GM12891 (cell line): ENCODE results near the gene CYP20A1.

ENCODE experiments used
- POLR2A ChIP-seq: IDR thresholded peaks from 2 replicates; pipeline ENCODE4 v1.6.1; 2011; ENCODE audit warnings: low read depth, low read length, control low read depth
- POLR2AphosphoS5 ChIP-seq: IDR thresholded peaks from 2 replicates; pipeline ENCODE4 v1.6.1; 2011; ENCODE audit warnings: low read depth, low read length, control low read depth
- SPI1 ChIP-seq: IDR thresholded peaks from 2 replicates; pipeline ENCODE4 v1.6.1; 2011; ENCODE audit warnings: low read depth, low read length, control low read depth
- TAF1 ChIP-seq: IDR thresholded peaks from 2 replicates; pipeline ENCODE4 v1.6.1; 2011; ENCODE audit warnings: low read depth, low read length, control low read depth

GRCh38 chr2:203242518-203242917 lies 3.7 kb downstream of the CYP20A1 start:
- TF ChIP-seq POLR2AphosphoS5 (no peak), TAF1 (no peak), POLR2A (no peak), SPI1 (no peak)
